ENCODE results near the gene KIF26B.
A peak's percentile ranks its signal among the peaks of the same experiment; 100 is the strongest.

Gene KIF26B

DNA sequence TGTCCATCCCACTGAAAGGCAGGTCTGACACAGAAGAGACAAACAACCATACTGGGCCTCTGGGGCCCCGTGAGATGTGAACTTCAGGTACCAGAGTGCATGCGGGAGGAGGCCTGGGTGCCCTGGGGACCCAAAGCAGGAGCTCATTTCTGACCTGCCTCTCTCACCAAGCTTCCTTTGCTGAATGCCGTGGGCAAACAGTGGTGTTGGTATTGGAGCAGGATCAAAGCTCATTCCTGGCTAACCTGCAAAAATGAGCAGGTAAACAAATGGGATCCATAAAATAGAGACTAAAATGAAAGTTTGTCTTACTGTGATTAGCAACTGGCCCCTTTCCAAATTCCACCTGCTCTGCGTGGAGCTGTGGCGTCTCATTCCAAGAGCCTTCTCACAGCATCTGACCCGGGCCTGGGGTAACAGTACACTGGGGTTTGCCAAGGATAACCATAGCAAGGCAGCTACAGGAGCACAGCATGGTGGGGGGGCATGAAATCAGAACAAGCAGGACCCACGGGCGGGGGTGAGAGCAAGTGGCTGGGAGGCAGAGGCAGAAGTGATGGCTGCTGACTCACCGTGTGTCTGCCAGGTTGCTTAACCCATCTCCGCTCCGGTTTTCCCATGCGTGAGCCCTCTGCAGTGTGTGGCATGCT lies 103.6 kb downstream of the KIF26B start:
- Histone ChIP-seq H3K27me3 (peaks cover 0 to 95% (median 0%) of the 10 kb centered on the region in 11 experiments; a peak in 8 of 22 replicates), H3K9ac (no peak overlapping the region), H4K20me1 (peaks cover 0 to 32% (median 0%) of the 10 kb centered on the region in 11 experiments; a peak in 4 of 22 replicates), H3K4me2 (no peak overlapping the region), H3K9me3 (replicated peaks in 1 of 11) (peaks cover 0 to 18% (median 3%) of the 10 kb centered on the region in 11 experiments; a peak in 8 of 22 replicates), H3K4me3 (no peak overlapping the region), H3K36me3 (no peaks in the 10 kb centered on the region), H3K4me1 (peaks cover 8 to 18% (median 10%) of the 10 kb centered on the region in 10 experiments), H3K27ac (no peak overlapping the region)
- no peak for TF ChIP-seq Cebpa-rat (IDR thresholded peaks at IDR 0.05)

GRCh38 chr1:245260110-245260882 lies 105.5 kb downstream of the KIF26B start:
- Histone ChIP-seq H3K9ac (no peak overlapping the region), H4K20me1 (peaks cover 0 to 34% (median 0%) of the 10 kb centered on the region in 11 experiments; a peak in 4 of 22 replicates), H3K9me3 (replicated peaks in 1 of 11) (peaks cover 0 to 18% (median 3%) of the 10 kb centered on the region in 11 experiments; a peak in 8 of 22 replicates), H3K4me1 (peaks cover 3 to 16% (median 10%) of the 10 kb centered on the region in 10 experiments), H3K4me2 (peak overlapping the region in 8 of 11 experiments; percentile 8 to 59 (median 34); a peak in 16 of 22 replicates), H3K36me3 (no peaks in the 10 kb centered on the region), H3K4me3 (no peak overlapping the region), H3K27ac (peak overlapping the region in 1 of 11 experiments; percentile 19; a peak in 1 of 22 replicates), H3K27me3 (peaks cover 0 to 95% (median 0%) of the 10 kb centered on the region in 11 experiments; a peak in 8 of 22 replicates)
- no peak for TF ChIP-seq Cebpa-rat (IDR thresholded peaks at IDR 0.05)

- Histone ChIP-seq H3K27ac (peak overlapping the region in 1 of 11 experiments; percentile 19; a peak in 1 of 22 replicates), H3K4me3 (no peak overlapping the region), H3K27me3 (peaks cover 0 to 99% (median 0%) of the 10 kb centered on the region in 11 experiments; a peak in 8 of 22 replicates), H3K9me3 (replicated peaks in 1 of 11) (peaks cover 0 to 18% (median 3%) of the 10 kb centered on the region in 11 experiments; a peak in 8 of 22 replicates), H3K9ac (no peak overlapping the region), H4K20me1 (peaks cover 0 to 30% (median 0%) of the 10 kb centered on the region in 11 experiments; a peak in 2 of 22 replicates), H3K36me3 (no peaks in the 10 kb centered on the region), H3K4me2 (peak overlapping the region in 8 of 11 experiments; percentile 8 to 59 (median 34); a peak in 16 of 22 replicates), H3K4me1 (peaks cover 0 to 12% (median 9%) of the 10 kb centered on the region in 10 experiments; a peak in 13 of 20 replicates)
- no peak for TF ChIP-seq Cebpa-rat (IDR thresholded peaks at IDR 0.05)
Observed at GRCh38 chr1:245260883-245261282, 106.1 kb downstream of the KIF26B start.

- Histone ChIP-seq H3K27me3 (peaks cover 0 to 99% (median 0%) of the 10 kb centered on the region in 11 experiments; a peak in 8 of 22 replicates), H3K9me3 (replicated peaks in 1 of 11) (peaks cover 0 to 14% (median 0%) of the 10 kb centered on the region in 11 experiments; a peak in 4 of 22 replicates), H4K20me1 (peaks cover 0 to 30% (median 0%) of the 10 kb centered on the region in 11 experiments; a peak in 2 of 22 replicates), H3K27ac (no peak overlapping the region), H3K9ac (no peak overlapping the region), H3K4me1 (peaks cover 0 to 12% (median 9%) of the 10 kb centered on the region in 10 experiments; a peak in 13 of 20 replicates), H3K4me2 (no peak overlapping the region), H3K36me3 (no peaks in the 10 kb centered on the region), H3K4me3 (no peak overlapping the region)
- no peak for TF ChIP-seq Cebpa-rat (IDR thresholded peaks at IDR 0.05)
Observed at GRCh38 chr1:245261786-245262185, 107.0 kb downstream of the KIF26B start.

DNA sequence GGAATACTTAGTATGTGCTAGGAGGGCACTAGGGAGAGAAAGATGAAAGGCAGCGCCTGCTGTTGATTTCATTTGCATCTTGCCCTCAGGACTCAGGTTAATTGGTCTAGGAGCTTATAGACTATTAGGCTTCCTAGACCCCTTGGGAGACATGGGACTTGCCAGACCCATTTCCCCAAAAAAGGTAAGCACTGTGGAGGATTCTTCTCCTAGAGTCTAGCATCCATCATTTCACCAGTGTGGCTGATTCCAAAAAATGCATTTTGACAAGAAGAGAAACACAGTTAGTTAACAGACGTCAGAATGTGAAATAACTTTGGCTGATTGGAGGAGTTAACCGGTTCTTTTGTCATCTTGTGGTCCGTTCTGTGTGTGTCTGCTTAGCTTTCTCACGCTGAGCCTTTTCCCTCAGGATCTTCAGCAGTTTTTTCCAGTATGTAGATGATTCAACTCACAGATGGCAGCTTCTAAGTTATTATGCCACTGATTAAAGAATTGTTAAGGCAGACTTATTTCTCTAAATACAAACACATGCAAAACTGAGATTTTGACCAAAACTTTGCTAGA lies 108.8 kb downstream of the KIF26B start:
- Histone ChIP-seq H3K4me1 (peaks cover 0 to 12% (median 9%) of the 10 kb centered on the region in 10 experiments; a peak in 13 of 20 replicates), H3K4me3 (no peak overlapping the region), H3K4me2 (no peak overlapping the region), H3K27me3 (peaks cover 0 to 99% (median 0%) of the 10 kb centered on the region in 11 experiments; a peak in 8 of 22 replicates), H3K9ac (no peak overlapping the region), H3K27ac (no peak overlapping the region), H3K36me3 (no peaks in the 10 kb centered on the region), H3K9me3 (replicated peaks in 1 of 11) (peaks cover 0 to 6% (median 0%) of the 10 kb centered on the region in 11 experiments; a peak in 4 of 22 replicates), H4K20me1 (peaks cover 0 to 29% (median 0%) of the 10 kb centered on the region in 11 experiments; a peak in 2 of 22 replicates)
- no peak for TF ChIP-seq Cebpa-rat (IDR thresholded peaks at IDR 0.05)

DNA sequence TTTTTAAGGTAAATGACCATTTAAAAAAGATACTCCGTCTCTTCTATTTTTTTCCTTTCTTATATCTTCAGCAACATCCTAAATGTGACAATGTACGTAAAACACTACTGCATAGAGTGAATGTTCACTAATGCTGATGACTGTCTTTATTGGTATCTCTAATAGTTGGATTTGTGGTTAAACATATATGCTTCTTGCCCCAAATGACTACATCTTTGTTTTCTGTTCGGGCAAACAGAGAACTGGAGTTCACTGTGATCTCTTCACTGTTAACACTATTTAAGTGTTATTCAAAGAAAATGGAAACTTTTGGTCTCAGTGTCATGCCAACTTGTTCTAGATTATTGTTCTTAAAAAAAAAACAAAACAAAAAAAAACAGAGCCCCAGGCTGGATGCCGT lies 109.4 kb downstream of the KIF26B start:
- H3K9ac ChIP-seq, result no peak overlapping the region
- no peak overlapping the region for H3K4me2 ChIP-seq
- peaks cover 0 to 12% (median 9%) of the 10 kb centered on the region in 10 experiments; a peak in 13 of 20 replicates for H3K4me1 ChIP-seq
- H4K20me1 ChIP-seq, result peaks cover 0 to 23% (median 0%) of the 10 kb centered on the region in 11 experiments; a peak in 2 of 22 replicates
- H3K27me3 ChIP-seq, result peaks cover 0 to 96% (median 0%) of the 10 kb centered on the region in 11 experiments; a peak in 7 of 22 replicates
- H3K9me3 ChIP-seq (replicated peaks in 1 of 11), result peaks cover 0 to 6% (median 0%) of the 10 kb centered on the region in 11 experiments; a peak in 4 of 22 replicates
- no peaks in the 10 kb centered on the region for H3K36me3 ChIP-seq
- no peak for TF ChIP-seq Cebpa-rat (IDR thresholded peaks at IDR 0.05)
- no peak overlapping the region for H3K4me3 ChIP-seq
- no peak overlapping the region for H3K27ac ChIP-seq

DNA sequence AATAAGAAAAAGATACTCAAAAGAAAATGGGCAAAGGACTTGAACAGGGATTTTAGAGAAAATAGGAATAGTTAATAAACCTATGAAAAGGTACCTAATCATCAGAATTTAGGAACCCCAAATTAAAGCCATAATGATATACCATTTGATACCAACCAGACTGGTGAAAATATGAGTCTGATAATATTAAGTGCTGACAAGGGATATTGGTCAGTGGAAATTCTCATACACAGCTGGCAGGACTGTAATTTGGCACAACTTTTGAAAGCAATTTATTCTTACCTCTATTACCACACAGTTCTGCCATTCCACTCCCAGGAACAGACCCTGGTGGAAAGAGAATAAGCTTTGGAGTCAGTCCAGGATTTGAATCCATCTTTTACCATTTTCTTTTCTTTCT lies 111.3 kb downstream of the KIF26B start:
- no peak for TF ChIP-seq Cebpa-rat (IDR thresholded peaks at IDR 0.05)
- H3K4me1 ChIP-seq, result peaks cover 0 to under 1% (median 0%) of the 10 kb centered on the region in 10 experiments; a peak in 2 of 20 replicates
- H3K9me3 ChIP-seq (replicated peaks in 1 of 11), result peaks cover 3 to 14% (median 5%) of the 10 kb centered on the region in 11 experiments; a peak in 18 of 22 replicates
- H3K27ac ChIP-seq, result no peak overlapping the region
- H3K9ac ChIP-seq, result no peak overlapping the region
- H4K20me1 ChIP-seq, result peaks cover 0 to 10% (median 0%) of the 10 kb centered on the region in 11 experiments; a peak in 1 of 22 replicates
- no peaks in the 10 kb centered on the region for H3K36me3 ChIP-seq
- peaks cover 0 to 91% (median 0%) of the 10 kb centered on the region in 11 experiments; a peak in 7 of 22 replicates for H3K27me3 ChIP-seq
- H3K4me3 ChIP-seq, result no peak overlapping the region
- no peak overlapping the region for H3K4me2 ChIP-seq

DNA sequence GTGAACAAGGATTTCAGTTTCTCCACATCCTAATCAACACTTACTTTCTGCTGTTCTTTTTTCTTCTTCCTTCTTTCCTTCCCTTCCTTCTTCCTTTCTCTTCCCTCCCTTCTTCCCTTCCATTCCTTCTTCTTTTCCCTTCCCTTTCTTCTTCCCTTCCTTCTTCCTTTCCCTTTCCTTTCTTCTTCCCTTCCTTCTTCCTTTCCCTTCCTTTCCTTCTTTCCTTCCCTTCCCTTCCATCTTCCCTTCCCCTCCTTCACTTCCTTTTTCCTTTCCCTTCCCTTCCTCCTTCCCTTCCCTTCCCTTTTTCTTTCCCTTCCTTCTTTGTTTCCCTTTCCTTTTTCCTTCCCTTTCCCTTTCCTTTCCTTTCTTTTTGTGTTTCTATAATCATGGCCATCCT lies 115.3 kb downstream of the KIF26B start:
- TF ChIP-seq Cebpa-rat (IDR thresholded peaks at IDR 0.05), result no peak
- Histone ChIP-seq H3K4me2 (no peak overlapping the region), H3K4me1 (no peaks in the 10 kb centered on the region), H4K20me1 (0 out of 22 replicates have a peak, but pooled peaks cover 0 to 6% (median 0%) of the 10 kb centered on the region in 11 experiments), H3K27me3 (peaks cover 0 to 60% (median 0%) of the 10 kb centered on the region in 11 experiments; a peak in 4 of 22 replicates), H3K9me3 (replicated peaks in 1 of 11) (peaks cover 3 to 26% (median 8%) of the 10 kb centered on the region in 11 experiments; a peak in 19 of 22 replicates), H3K36me3 (no peaks in the 10 kb centered on the region), H3K9ac (no peak overlapping the region), H3K4me3 (no peak overlapping the region), H3K27ac (no peak overlapping the region)
